Measurements from ENCODE around the gene ST3GAL3.

The ST3GAL3 gene

DNA sequence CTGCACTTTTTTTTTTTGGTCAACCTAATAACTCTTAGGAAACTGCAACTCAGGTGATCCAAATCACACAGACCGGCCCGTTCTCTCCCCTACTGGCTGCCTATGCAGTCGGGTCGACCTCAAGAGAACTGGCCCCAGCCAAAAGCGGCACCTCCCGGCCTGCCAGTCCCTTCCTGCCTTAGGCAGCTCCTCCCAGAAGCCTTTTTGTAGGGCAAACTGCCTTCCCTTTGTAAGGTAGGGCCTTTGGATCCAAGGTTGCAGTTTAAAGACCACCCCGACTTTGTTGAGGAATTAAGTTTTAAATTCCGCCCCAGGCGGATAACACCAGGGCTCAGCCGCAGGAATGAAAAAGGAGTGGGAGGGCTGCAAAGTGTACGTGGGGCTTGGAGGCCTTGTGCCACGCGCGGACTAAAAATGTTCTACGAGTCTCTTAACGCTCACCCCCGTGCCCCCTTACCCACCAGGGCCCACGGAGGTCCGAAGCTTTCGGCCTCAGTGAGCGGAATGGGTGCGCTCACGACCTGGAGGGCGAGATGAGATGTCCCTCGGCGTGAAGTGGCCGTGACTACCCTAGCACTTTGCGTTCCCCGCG, 642 bp upstream of the ST3GAL3 start:
- peak overlapping the region; percentile 83 for H3K27ac ChIP-seq (replicated peaks)
- peak in 1 of 2 experiments; percentile 50 for DNase-seq (ENCODE audit: low read depth in 1 of 2, low spot score in 1 of 2)
- H3K4me3 ChIP-seq (replicated peaks; ENCODE audit: insufficient read depth, low read length): peak overlapping the region; percentile 81
- no peaks in the 10 kb centered on the region for H3K27me3 ChIP-seq (ENCODE audit: insufficient read depth, poor library complexity, severe bottlenecking)
- TF ChIP-seq POLR2AphosphoS5 (IDR thresholded peaks at IDR 0.05; ENCODE audit: low read depth): no peak
- TF ChIP-seq REST (IDR thresholded peaks at IDR 0.05; ENCODE audit: insufficient replicate concordance, low read depth): no peak
- TF ChIP-seq SPI1 (IDR thresholded peaks at IDR 0.05; ENCODE audit: borderline replicate concordance, low read depth): no peak

- H3K27ac ChIP-seq (replicated peaks): peak overlapping the region; percentile 83
- TF ChIP-seq GABPA (IDR thresholded peaks at IDR 0.05; ENCODE audit: low read depth): no peak
- TF ChIP-seq SPI1 (IDR thresholded peaks at IDR 0.05; ENCODE audit: borderline replicate concordance, low read depth): no peak
- peak in 1 of 2 experiments; percentile 23 for DNase-seq (ENCODE audit: low read depth in 1 of 2, low spot score in 1 of 2)
Measured at GRCh38 chr1:43708002-43708410, 670 bp downstream of the ST3GAL3 start.

DNA sequence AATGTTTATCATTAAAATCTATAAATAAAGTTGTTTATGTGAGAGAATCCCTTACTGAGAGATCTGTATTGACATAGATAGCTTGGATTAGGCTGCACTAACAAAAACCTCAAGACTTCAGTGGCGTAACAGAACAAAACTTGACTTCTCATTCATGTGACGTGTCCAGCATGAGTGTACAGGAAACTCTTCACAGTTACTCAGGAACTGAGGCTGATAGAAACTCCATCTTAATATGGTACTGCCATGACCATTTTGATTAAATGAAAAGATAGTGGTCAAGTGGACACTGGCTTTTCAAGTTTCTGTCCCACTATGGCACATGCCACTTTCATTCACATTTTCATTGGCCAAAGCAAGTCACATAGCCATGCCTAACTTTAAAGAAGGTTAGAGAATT, 3.7 kb downstream of the ST3GAL3 start:
- no peaks in the 10 kb centered on the region for H3K27me3 ChIP-seq (ENCODE audit: insufficient read depth, poor library complexity, severe bottlenecking)
- TF ChIP-seq GABPA (IDR thresholded peaks at IDR 0.05; ENCODE audit: low read depth) (no peak), POLR2AphosphoS5 (IDR thresholded peaks at IDR 0.05; ENCODE audit: low read depth) (no peak), SPI1 (IDR thresholded peaks at IDR 0.05; ENCODE audit: borderline replicate concordance, low read depth) (no peak), CTCF (IDR thresholded peaks at IDR 0.05; ENCODE audit: insufficient read depth, low read length) (no peak), REST (IDR thresholded peaks at IDR 0.05; ENCODE audit: insufficient replicate concordance, low read depth) (no peak)
- DNase-seq (ENCODE audit: low read depth in 1 of 2, low spot score in 1 of 2): peak in 1 of 2 experiments; percentile 45
- no peak overlapping the region for H3K4me3 ChIP-seq (replicated peaks; ENCODE audit: insufficient read depth, low read length)
- H3K27ac ChIP-seq (replicated peaks): peak overlapping the region; percentile 18; the same call in 1 of the 2 replicates

More at GRCh38 chr1:43708002-43708410, 670 bp downstream of the ST3GAL3 start:
- Histone ChIP-seq H3K4me3 (replicated peaks; ENCODE audit: insufficient read depth, low read length) (peak overlapping the region; percentile 81), H3K27me3 (ENCODE audit: insufficient read depth, poor library complexity, severe bottlenecking) (no peaks in the 10 kb centered on the region)

GRCh38 chr1:43711524-43712386, 4.4 kb downstream of the ST3GAL3 start:
- Histone ChIP-seq H3K27me3 (ENCODE audit: insufficient read depth, poor library complexity, severe bottlenecking) (no peaks in the 10 kb centered on the region), H3K4me3 (replicated peaks; ENCODE audit: insufficient read depth, low read length) (no peak overlapping the region), H3K27ac (replicated peaks) (peak overlapping the region; percentile 18; the same call in 1 of the 2 replicates)
- TF ChIP-seq REST (IDR thresholded peaks at IDR 0.05; ENCODE audit: insufficient replicate concordance, low read depth) (no peak), GABPA (IDR thresholded peaks at IDR 0.05; ENCODE audit: low read depth) (no peak), SPI1 (IDR thresholded peaks at IDR 0.05; ENCODE audit: borderline replicate concordance, low read depth) (no peak), POLR2AphosphoS5 (IDR thresholded peaks at IDR 0.05; ENCODE audit: low read depth) (no peak)
- no peak for DNase-seq (ENCODE audit: low read depth in 1 of 2, low spot score in 1 of 2)

Measured in HL-60 (cell line).